Sigmoid colon (tissue), 4 donors: ENCODE results near the gene C19orf25.

ENCODE experiments used
- CTCF ChIP-seq, 4 experiments: fragments of 450-650 bp in 3 of 4; fragments of 200-600 bp in 1 of 4; IDR thresholded peaks; one replicate each; pipeline ENCODE4 v1.5.1; 2016 to 2019; ENCODE audit warnings: antibody characterized with exemption in 4 of 4, mild to moderate bottlenecking in 3 of 4, moderate library complexity in 2 of 4
- POLR2A ChIP-seq, 2 donors: fragments of 450-650 bp; IDR thresholded peaks; one replicate each; pipeline ENCODE4 v1.6.1; 2016; ENCODE audit warnings: antibody characterized with exemption in 2 of 2, mild to moderate bottlenecking in 2 of 2, moderate library complexity in 2 of 2
- POLR2AphosphoS5 ChIP-seq, 4 donors: sonication (generic); formaldehyde crosslinking; IDR thresholded peaks; one replicate each; pipeline ENCODE4 v1.6.1; 2017; ENCODE audit warnings: antibody characterized with exemption in 4 of 4

GRCh38 chr19:1460033-1460995 is 18.7 kb downstream of the C19orf25 start:
- TF ChIP-seq POLR2A (IDR thresholded peaks at IDR 0.05) (no peak), CTCF (IDR thresholded peaks at IDR 0.05) (no peak), POLR2AphosphoS5 (IDR thresholded peaks at IDR 0.05) (no peak)
